ENCODE measurements around the gene NCKAP5. TPM values are rescaled to one million over a fixed set of nuclear protein-coding genes. Genes with fewer than 3 reads are reported as not detected.
A peak's percentile ranks its signal among the peaks of the same experiment; 100 is the strongest.
"Not testable (repeated sequence)": the region's sequence is repeated elsewhere in the genome, so short reads cannot be mapped to it uniquely, and the experiment has no call there.

The NCKAP5 gene
- total RNA-seq, 1 experiment from 2014 or later: 3.4 TPM

- in situ Hi-C loops (cut with HindIII; ENCODE audit: low pct_unique_long_range_greater_than_20kb, low sequenced_read_pairs): no loop called here
- peak; percentile 62 for DNase-seq (ENCODE audit: low read depth)
Measured at GRCh38 chr2:133486771-133487191, 81.5 kb downstream of the NCKAP5 start.

- in situ Hi-C loops (cut with HindIII; ENCODE audit: low pct_unique_long_range_greater_than_20kb, low sequenced_read_pairs): no loop called here
- peak; percentile 12 for DNase-seq (ENCODE audit: low read depth)
Measured at GRCh38 chr2:133485868-133486267, 82.4 kb downstream of the NCKAP5 start.

- DNase-seq (ENCODE audit: low read depth): no peak
- in situ Hi-C loops (cut with HindIII; ENCODE audit: low pct_unique_long_range_greater_than_20kb, low sequenced_read_pairs): no loop called here
Measured at GRCh38 chr2:133484784-133485183, 83.5 kb downstream of the NCKAP5 start.

GRCh38 chr2:133484106-133484505 is 84.2 kb downstream of the NCKAP5 start:
- in situ Hi-C loops (cut with HindIII; ENCODE audit: low pct_unique_long_range_greater_than_20kb, low sequenced_read_pairs): no loop called here
- no peak for DNase-seq (ENCODE audit: low read depth)

- DNase-seq (ENCODE audit: low read depth): no peak
- in situ Hi-C loops (cut with HindIII; ENCODE audit: low pct_unique_long_range_greater_than_20kb, low sequenced_read_pairs): no loop called here
Measured at GRCh38 chr2:133483181-133483580, 85.1 kb downstream of the NCKAP5 start.

- DNase-seq (ENCODE audit: low read depth): no peak
- in situ Hi-C loops (cut with HindIII; ENCODE audit: low pct_unique_long_range_greater_than_20kb, low sequenced_read_pairs): no loop called here
Measured at GRCh38 chr2:133480707-133481429, 87.4 kb downstream of the NCKAP5 start.

- no peak for DNase-seq (ENCODE audit: low read depth)
- in situ Hi-C loops (cut with HindIII; ENCODE audit: low pct_unique_long_range_greater_than_20kb, low sequenced_read_pairs): no loop called here
Measured at GRCh38 chr2:133477616-133477990, 90.7 kb downstream of the NCKAP5 start.

- no peak for DNase-seq (ENCODE audit: low read depth)
- in situ Hi-C loops (cut with HindIII; ENCODE audit: low pct_unique_long_range_greater_than_20kb, low sequenced_read_pairs): no loop called here
Measured at GRCh38 chr2:133476931-133477615, 91.2 kb downstream of the NCKAP5 start.

GRCh38 chr2:133476286-133476685 is 92.0 kb downstream of the NCKAP5 start:
- in situ Hi-C loops (cut with HindIII; ENCODE audit: low pct_unique_long_range_greater_than_20kb, low sequenced_read_pairs): no loop called here
- DNase-seq (ENCODE audit: low read depth): no peak

- in situ Hi-C loops (cut with HindIII; ENCODE audit: low pct_unique_long_range_greater_than_20kb, low sequenced_read_pairs): no loop called here
Measured at GRCh38 chr2:133475610-133476009, 92.7 kb downstream of the NCKAP5 start.

GRCh38 chr2:133470446-133470845 is 97.8 kb downstream of the NCKAP5 start:
- in situ Hi-C loops (cut with HindIII; ENCODE audit: low pct_unique_long_range_greater_than_20kb, low sequenced_read_pairs); DNase-seq (ENCODE audit: low read depth): not testable (repeated sequence)

More at GRCh38 chr2:133475610-133476009, 92.7 kb downstream of the NCKAP5 start:
- DNase-seq (ENCODE audit: low read depth): no peak

- in situ Hi-C loops (cut with HindIII; ENCODE audit: low pct_unique_long_range_greater_than_20kb, low sequenced_read_pairs): no loop called here
- no peak for DNase-seq (ENCODE audit: low read depth)
Measured at GRCh38 chr2:133462811-133463210, 105.5 kb downstream of the NCKAP5 start.

- in situ Hi-C loops (cut with HindIII; ENCODE audit: low pct_unique_long_range_greater_than_20kb, low sequenced_read_pairs): no loop called here
- no peak for DNase-seq (ENCODE audit: low read depth)
Measured at GRCh38 chr2:133461484-133461883, 106.8 kb downstream of the NCKAP5 start.

- DNase-seq (ENCODE audit: low read depth): no peak
- in situ Hi-C loops (cut with HindIII; ENCODE audit: low pct_unique_long_range_greater_than_20kb, low sequenced_read_pairs): no loop called here
Measured at GRCh38 chr2:133459590-133459989, 108.7 kb downstream of the NCKAP5 start.

GRCh38 chr2:133458280-133458679 is 110.0 kb downstream of the NCKAP5 start:
- DNase-seq (ENCODE audit: low read depth): no peak
- in situ Hi-C loops (cut with HindIII; ENCODE audit: low pct_unique_long_range_greater_than_20kb, low sequenced_read_pairs): no loop called here

- DNase-seq (ENCODE audit: low read depth): no peak
- in situ Hi-C loops (cut with HindIII; ENCODE audit: low pct_unique_long_range_greater_than_20kb, low sequenced_read_pairs): no loop called here
Measured at GRCh38 chr2:133457861-133458260, 110.4 kb downstream of the NCKAP5 start.

- in situ Hi-C loops (cut with HindIII; ENCODE audit: low pct_unique_long_range_greater_than_20kb, low sequenced_read_pairs): no loop called here
- no peak for DNase-seq (ENCODE audit: low read depth)
Measured at GRCh38 chr2:133456971-133457370, 111.3 kb downstream of the NCKAP5 start.

- in situ Hi-C loops (cut with HindIII; ENCODE audit: low pct_unique_long_range_greater_than_20kb, low sequenced_read_pairs): no loop called here
- DNase-seq (ENCODE audit: low read depth): no peak
Measured at GRCh38 chr2:133456156-133456555, 112.1 kb downstream of the NCKAP5 start.

- in situ Hi-C loops (cut with HindIII; ENCODE audit: low pct_unique_long_range_greater_than_20kb, low sequenced_read_pairs): no loop called here
- DNase-seq (ENCODE audit: low read depth): no peak
Measured at GRCh38 chr2:133453032-133453431, 115.2 kb downstream of the NCKAP5 start.

- in situ Hi-C loops (cut with HindIII; ENCODE audit: low pct_unique_long_range_greater_than_20kb, low sequenced_read_pairs): no loop called here
- DNase-seq (ENCODE audit: low read depth): no peak
Measured at GRCh38 chr2:133452583-133452982, 115.7 kb downstream of the NCKAP5 start.

All from Caki2 (cell line).